ENCODE measurements around the gene CTNNBL1. TPM values are rescaled to one million over a fixed set of nuclear protein-coding genes. Genes with fewer than 3 reads are reported as not detected.

The CTNNBL1 gene
- total RNA-seq, 4 donors from 2014 or later = 15.3 to 31.5 (median 27.2) TPM

DNA sequence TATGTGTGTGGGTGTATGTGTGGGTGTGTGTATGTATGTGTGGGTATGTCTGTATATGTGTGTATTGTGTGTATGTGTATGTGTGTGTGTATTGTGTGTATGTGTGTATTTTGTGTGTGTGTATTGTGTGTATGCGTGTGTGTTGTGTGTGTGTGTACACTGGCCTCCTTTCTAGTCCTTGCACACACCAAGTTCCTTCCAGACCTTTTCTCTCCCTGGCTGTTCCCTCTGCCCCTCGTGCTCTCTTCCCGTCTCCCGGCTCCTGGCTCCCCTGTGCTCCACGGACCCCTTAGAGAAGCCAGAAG, 220.5 kb downstream of the CTNNBL1 start:
- Histone ChIP-seq H3K36me3 (no peaks in the 10 kb centered on the region), H3K4me3 (peak overlapping the region in 2 of 4 donors; percentile 25 to 48)
- 0% methylated on average over 1 of the region's 5 CpGs; no CpG with 5 or more reads in 1 of the 2 donors for WGBS, 2 donors

DNA sequence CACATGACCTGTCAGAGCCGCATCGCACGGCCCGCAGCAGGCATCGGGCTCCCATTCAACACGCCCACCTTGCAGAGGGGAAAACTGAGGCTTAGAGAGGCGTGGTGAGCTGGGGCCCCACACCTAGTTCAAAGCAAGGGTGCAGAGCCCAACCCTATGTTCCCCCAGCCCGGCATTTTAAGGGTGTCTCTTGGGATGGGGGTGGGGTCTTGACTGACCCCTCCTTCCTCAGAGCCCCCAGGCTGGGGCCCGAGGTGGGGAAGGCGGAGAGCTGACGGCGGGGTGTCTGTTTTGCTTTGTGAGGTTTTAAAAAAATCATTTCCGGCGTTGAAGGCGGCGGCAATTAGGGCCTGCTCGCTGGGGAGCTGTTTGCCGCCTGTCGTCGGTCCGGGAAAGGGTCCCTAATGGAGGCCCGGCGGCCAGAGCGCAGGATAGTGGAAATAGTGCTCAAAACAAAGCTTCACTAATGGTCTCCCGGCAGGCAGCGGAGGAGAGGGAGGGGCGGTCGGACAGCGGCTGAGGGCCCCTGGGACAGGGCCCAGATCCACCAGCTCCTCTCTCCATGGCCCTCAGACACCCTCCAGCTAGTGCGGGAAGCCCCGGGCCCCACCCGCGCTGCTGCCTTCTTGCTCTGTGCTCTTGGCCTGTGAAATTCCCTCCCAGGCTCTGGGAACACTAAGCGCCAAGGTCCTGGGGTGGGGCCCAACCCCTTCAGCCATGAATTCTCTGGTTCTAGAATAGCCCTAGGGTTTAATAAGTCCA, 221.0 kb downstream of the CTNNBL1 start:
- H3K27me3 ChIP-seq = peaks cover 0 to 100% (median 7%) of the 10 kb centered on the region in 4 donors
- peaks cover 7 to 35% (median 13%) of the 10 kb centered on the region in 3 donors for H3K4me1 ChIP-seq

More for the DNA sequence above, 220.5 kb downstream of the CTNNBL1 start:
- no peak for TF ChIP-seq POLR2A (IDR thresholded peaks at IDR 0.05)
- TF ChIP-seq, protein P1, sequence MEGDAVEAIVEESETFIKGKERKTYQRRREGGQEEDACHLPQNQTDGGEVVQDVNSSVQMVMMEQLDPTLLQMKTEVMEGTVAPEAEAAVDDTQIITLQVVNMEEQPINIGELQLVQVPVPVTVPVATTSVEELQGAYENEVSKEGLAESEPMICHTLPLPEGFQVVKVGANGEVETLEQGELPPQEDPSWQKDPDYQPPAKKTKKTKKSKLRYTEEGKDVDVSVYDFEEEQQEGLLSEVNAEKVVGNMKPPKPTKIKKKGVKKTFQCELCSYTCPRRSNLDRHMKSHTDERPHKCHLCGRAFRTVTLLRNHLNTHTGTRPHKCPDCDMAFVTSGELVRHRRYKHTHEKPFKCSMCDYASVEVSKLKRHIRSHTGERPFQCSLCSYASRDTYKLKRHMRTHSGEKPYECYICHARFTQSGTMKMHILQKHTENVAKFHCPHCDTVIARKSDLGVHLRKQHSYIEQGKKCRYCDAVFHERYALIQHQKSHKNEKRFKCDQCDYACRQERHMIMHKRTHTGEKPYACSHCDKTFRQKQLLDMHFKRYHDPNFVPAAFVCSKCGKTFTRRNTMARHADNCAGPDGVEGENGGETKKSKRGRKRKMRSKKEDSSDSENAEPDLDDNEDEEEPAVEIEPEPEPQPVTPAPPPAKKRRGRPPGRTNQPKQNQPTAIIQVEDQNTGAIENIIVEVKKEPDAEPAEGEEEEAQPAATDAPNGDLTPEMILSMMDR (IDR thresholded peaks at IDR 0.05) = no peak
- no peak for DNase-seq
- H3K4me1 ChIP-seq = peaks cover 7 to 35% (median 13%) of the 10 kb centered on the region in 3 donors
- H3K9me3 ChIP-seq = no peaks in the 10 kb centered on the region
- H3K27me3 ChIP-seq = peaks cover 0 to 100% (median 7%) of the 10 kb centered on the region in 4 donors
- H3K27ac ChIP-seq = no peak overlapping the region
- intact Hi-C loops (cut with DNase I) = no loop called here

DNA sequence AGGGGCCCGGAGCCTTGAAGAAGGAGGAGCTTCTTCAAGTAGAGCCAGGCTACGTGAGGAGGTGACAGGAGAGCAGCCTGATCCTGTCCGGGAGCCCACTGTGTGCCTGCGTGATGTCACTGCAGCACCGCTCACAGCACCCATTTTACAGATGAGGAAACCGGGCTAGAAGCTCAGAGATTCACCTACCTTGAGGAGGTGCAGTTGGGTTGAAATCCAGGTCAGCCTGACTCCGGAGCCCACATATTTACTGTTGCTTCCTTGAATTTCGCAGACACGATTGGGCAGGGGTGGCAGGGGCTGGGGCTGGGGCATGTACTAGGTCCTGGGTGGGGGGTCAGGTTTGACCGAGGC, 221.6 kb downstream of the CTNNBL1 start:
- intact Hi-C loops (cut with DNase I) = no loop called here
- Histone ChIP-seq H3K36me3 (no peaks in the 10 kb centered on the region), H3K4me3 (no peak overlapping the region), H3K4me1 (peaks cover 7 to 35% (median 13%) of the 10 kb centered on the region in 3 donors), H3K27me3 (peaks cover 0 to 100% (median 7%) of the 10 kb centered on the region in 4 donors), H3K27ac (no peak overlapping the region), H3K9me3 (no peaks in the 10 kb centered on the region)
- no peak for DNase-seq
- TF ChIP-seq, protein P1 (IDR thresholded peaks at IDR 0.05) = no peak
- TF ChIP-seq POLR2A (IDR thresholded peaks at IDR 0.05) = no peak
- 56% methylated on average over 9 of the region's 10 CpGs; no CpG with 5 or more reads in 1 of the 2 donors for WGBS, 2 donors

More for the DNA sequence above, 221.0 kb downstream of the CTNNBL1 start:
- intact Hi-C loops (cut with DNase I) = no loop called here
- no peaks in the 10 kb centered on the region for H3K9me3 ChIP-seq
- TF ChIP-seq, protein P1 (IDR thresholded peaks at IDR 0.05) = no peak
- TF ChIP-seq POLR2A (IDR thresholded peaks at IDR 0.05) = no peak
- no peaks in the 10 kb centered on the region for H3K36me3 ChIP-seq
- peak overlapping the region in 1 of 4 donors; percentile 29 for H3K27ac ChIP-seq
- 12 to 20% methylated on average over 5 to 9 of the region's 34 CpGs for WGBS, 2 donors
- no peak for DNase-seq
- H3K4me3 ChIP-seq = peak overlapping the region in 3 of 4 donors; percentile 7 to 48 (median 25)

DNA sequence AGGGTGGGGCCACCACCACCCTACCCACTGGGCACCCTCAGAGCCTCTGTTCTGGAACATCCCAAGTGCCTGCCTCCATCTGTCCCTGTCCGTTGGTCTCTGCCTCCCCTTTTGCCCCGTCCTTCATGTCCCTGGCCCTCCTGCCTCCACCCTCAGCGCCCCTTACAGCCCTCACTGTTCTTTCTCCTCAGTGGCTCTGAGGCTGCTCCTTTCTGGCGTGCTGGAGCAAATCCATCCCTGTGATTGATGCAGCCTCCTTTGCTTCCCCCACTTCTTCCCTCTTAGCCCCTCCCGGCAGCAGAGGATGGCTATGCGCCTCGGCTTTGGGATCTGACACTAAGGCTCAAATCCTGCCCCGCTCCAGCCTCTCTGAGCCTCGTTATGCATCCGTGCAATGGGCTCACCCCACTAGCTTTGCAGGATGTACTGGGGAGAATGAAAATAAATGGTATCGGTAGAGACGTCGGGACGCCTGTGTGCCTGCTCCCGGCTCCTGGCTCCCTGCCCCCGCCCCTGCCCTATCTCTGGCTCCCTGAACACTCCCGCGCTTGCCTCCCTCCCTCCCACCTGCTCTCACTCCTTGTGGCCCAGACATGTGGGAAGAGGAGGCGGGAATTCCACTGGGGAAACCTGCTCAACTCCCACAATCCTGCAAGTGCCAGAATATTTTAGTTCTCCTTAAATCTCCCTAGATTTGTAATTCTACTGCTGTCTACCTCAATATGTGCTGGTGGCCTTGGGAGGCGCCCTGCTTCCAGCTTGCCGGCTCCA, 222.2 kb downstream of the CTNNBL1 start:
- H3K27me3 ChIP-seq = peaks cover 0 to 98% (median 7%) of the 10 kb centered on the region in 4 donors
- no peak for DNase-seq

More for the DNA sequence above, 222.2 kb downstream of the CTNNBL1 start:
- no peak for TF ChIP-seq POLR2A (IDR thresholded peaks at IDR 0.05)
- TF ChIP-seq, protein P1 (IDR thresholded peaks at IDR 0.05) = no peak
- Histone ChIP-seq H3K4me1 (peaks cover 7 to 35% (median 13%) of the 10 kb centered on the region in 3 donors), H3K9me3 (no peaks in the 10 kb centered on the region), H3K36me3 (no peaks in the 10 kb centered on the region), H3K4me3 (no peak overlapping the region), H3K27ac (no peak overlapping the region)
- intact Hi-C loops (cut with DNase I) = no loop called here
- WGBS, 2 donors = 18 to 28% methylated on average over 16 to 21 of the region's 21 CpGs
